OCI-LY7 (cell line): ENCODE measurements around the gene MYRIP.

Experiments used
- CTCF ChIP-seq: fragments of 200-600 bp; sonication (generic); conservative IDR thresholded peaks from 2 replicates; pipeline ENCODE4 v1.5.1; 2014; ENCODE audit warnings: mild to moderate bottlenecking, antibody characterized with exemption, low read length, moderate library complexity, mixed read lengths
- EZH2phosphoT487 ChIP-seq: fragments of 200-600 bp; sonication (generic); IDR thresholded peaks from 2 replicates; pipeline ENCODE4 v1.6.1; 2018; ENCODE audit warnings: low read depth, borderline replicate concordance, mild to moderate bottlenecking, mixed run types, antibody characterized with exemption, low read length, moderate library complexity, mixed read lengths

GRCh38 chr3:39801216-39801615, 8.2 kb upstream of the MYRIP start:
- TF ChIP-seq CTCF, result no peak
- no peak for TF ChIP-seq EZH2phosphoT487
